HepG2 (cell line): Measurements from ENCODE around the gene CALR. TPM values are rescaled to one million over a fixed set of nuclear protein-coding genes. Genes with fewer than 3 reads are reported as not detected.
A peak's percentile ranks its signal among the peaks of the same experiment; 100 is the strongest.

Experiments
- DMTF1 ChIP-seq: sonication (generic); formaldehyde crosslinking; IDR thresholded peaks from 2 replicates; pipeline ENCODE4 v1.4.0; 2020; ENCODE audit warnings: mild to moderate bottlenecking, missing genetic modification reagents
- EED ChIP-seq: sonication (generic); formaldehyde crosslinking; IDR thresholded peaks from 2 replicates; pipeline ENCODE4 v1.5.0; 2020; ENCODE audit warnings: mild to moderate bottlenecking, missing genetic modification reagents
- GATA4 ChIP-seq: sonication (generic); IDR thresholded peaks from 2 replicates; pipeline ENCODE4 v1.6.1; 2016; ENCODE audit warnings: antibody characterized with exemption, low read depth, borderline replicate concordance
- HMGA1 ChIP-seq: sonication (generic); formaldehyde crosslinking; conservative IDR thresholded peaks from 2 replicates; pipeline ENCODE4 v1.4.0; 2020; ENCODE audit warnings: missing genetic modification reagents
- HNRNPK ChIP-seq: fragments of 200-400 bp; formaldehyde crosslinking; IDR thresholded peaks from 2 replicates; pipeline ENCODE4 v1.6.1; 2018; ENCODE audit warnings: low read length, low read depth, moderate library complexity, mild to moderate bottlenecking; ENCODE audit not compliant: poor library complexity, severe bottlenecking
- KLF6 ChIP-seq: IDR thresholded peaks from 2 replicates; pipeline ENCODE4 v1.8.0; 2016; ENCODE audit warnings: missing biosample characterization, missing genetic modification reagents
- MYC ChIP-seq: sonication (generic); formaldehyde crosslinking; IDR thresholded peaks from 2 replicates; pipeline ENCODE4 v1.9.0; 2021; ENCODE audit warnings: missing genetic modification reagents, borderline replicate concordance
- PHF5A ChIP-seq: IDR thresholded peaks from one replicate; pipeline ENCODE4 v1.6.1; 2018; ENCODE audit warnings: low read depth, missing genetic modification reagents; ENCODE audit not compliant: unreplicated experiment
- POGZ ChIP-seq: sonication (generic); formaldehyde crosslinking; IDR thresholded peaks from 2 replicates; pipeline ENCODE4 v1.4.0; 2020; ENCODE audit warnings: mild to moderate bottlenecking, missing genetic modification reagents
- PRPF4 ChIP-seq: fragments of 200-400 bp; formaldehyde crosslinking; IDR thresholded peaks from 2 replicates; pipeline ENCODE4 v1.6.1; 2016; ENCODE audit warnings: low read length, low read depth; ENCODE audit not compliant: poor library complexity, severe bottlenecking
- SMAD9 ChIP-seq: sonication (generic); formaldehyde crosslinking; IDR thresholded peaks from 2 replicates; pipeline ENCODE4 v1.5.1; 2020; ENCODE audit warnings: mild to moderate bottlenecking, missing genetic modification reagents
- TP53 ChIP-seq: sonication (generic); formaldehyde crosslinking; conservative IDR thresholded peaks from 2 replicates; pipeline ENCODE4 v1.4.0; 2020; ENCODE audit warnings: missing genetic modification reagents
- ZFP36L1 ChIP-seq: sonication (generic); formaldehyde crosslinking; IDR thresholded peaks from 2 replicates; pipeline ENCODE4 v1.8.0; 2022; ENCODE audit warnings: mild to moderate bottlenecking, missing genetic modification reagents, moderate library complexity
- ZKSCAN1 ChIP-seq: fragments of 150-350 bp; IDR thresholded peaks from 2 replicates; pipeline ENCODE4 v1.6.1; 2014; ENCODE audit warnings: low read length
- ZNF224 ChIP-seq: sonication (generic); formaldehyde crosslinking; IDR thresholded peaks from 2 replicates; pipeline ENCODE4 v1.5.0; 2020; ENCODE audit warnings: mild to moderate bottlenecking, missing genetic modification reagents
- ZNF230 ChIP-seq: sonication (generic); formaldehyde crosslinking; IDR thresholded peaks from 2 replicates; pipeline ENCODE4 v1.4.0; 2020; ENCODE audit warnings: mild to moderate bottlenecking, missing genetic modification reagents
- ZNF282 ChIP-seq: fragments of 450-650 bp; IDR thresholded peaks from 2 replicates; pipeline ENCODE4 v1.6.1; 2018; ENCODE audit not compliant: partially characterized antibody
- ZNF674 ChIP-seq: sonication (generic); formaldehyde crosslinking; IDR thresholded peaks from 2 replicates; pipeline ENCODE4 v1.5.0; 2020; ENCODE audit warnings: low read depth, mild to moderate bottlenecking, missing genetic modification reagents
- ZNF746 ChIP-seq: sonication (generic); formaldehyde crosslinking; IDR thresholded peaks from 2 replicates; pipeline ENCODE4 v1.8.0; 2022; ENCODE audit warnings: mild to moderate bottlenecking, missing genetic modification reagents
- ZZZ3 ChIP-seq: sonication (generic); formaldehyde crosslinking; IDR thresholded peaks from 2 replicates; pipeline ENCODE4 v1.4.0; 2020; ENCODE audit warnings: missing genetic modification reagents, mild to moderate bottlenecking, borderline replicate concordance
- polyA plus RNA-seq, 8 experiments: library from polyadenylated mRNA; depleted of rRNA in 3 of 8; stranded (reverse) in 7 of 8; unstranded in 1 of 8; fragments of >200 nt; fragmentation: Illumina TruSeq in 4 of 8; extraction: Trizol in 4 of 8; gene quantifications; 2 replicates each; pipeline versions ENCODE4 v1.2.1 to v1.2.3, GENCODE V29; 2011 to 2016; ENCODE audit warnings: low read depth in 4 of 8, missing spikeins in 1 of 8, mixed read lengths in 1 of 8; ENCODE audit not compliant: insufficient read depth in 1 of 8
- total RNA-seq, 5 experiments: library from RNA; depleted of rRNA; stranded (reverse); fragments of >200 nt; fragmentation: Illumina TruSeq; extraction: Trizol; gene quantifications; 2 replicates each; pipeline ENCODE4 v1.2.3, GENCODE V29; 2016; ENCODE audit warnings: low read depth in 1 of 5
- TF ChIP-seq, protein P1 (sequence below): sonication (generic); IDR thresholded peaks from 2 replicates; pipeline ENCODE4 v1.6.1; 2016; ENCODE audit warnings: low read depth, borderline replicate concordance
- TF ChIP-seq, protein P2 (sequence below): IDR thresholded peaks from 2 replicates; pipeline ENCODE4 v1.6.1; 2018; ENCODE audit warnings: missing genetic modification reagents, mild to moderate bottlenecking, missing compliant biosample characterization
- TF ChIP-seq, protein P3 (sequence below): sonication (generic); formaldehyde crosslinking; IDR thresholded peaks from 2 replicates; pipeline ENCODE4 v1.5.0; 2020; ENCODE audit warnings: missing genetic modification reagents, mild to moderate bottlenecking, borderline replicate concordance

The CALR gene
- total and polyA plus RNA-seq, 2 of the 13 experiments (the other 11 are each of a cell fraction or from before 2014, with no cell fraction given) = 898 to 934 TPM

DNA sequence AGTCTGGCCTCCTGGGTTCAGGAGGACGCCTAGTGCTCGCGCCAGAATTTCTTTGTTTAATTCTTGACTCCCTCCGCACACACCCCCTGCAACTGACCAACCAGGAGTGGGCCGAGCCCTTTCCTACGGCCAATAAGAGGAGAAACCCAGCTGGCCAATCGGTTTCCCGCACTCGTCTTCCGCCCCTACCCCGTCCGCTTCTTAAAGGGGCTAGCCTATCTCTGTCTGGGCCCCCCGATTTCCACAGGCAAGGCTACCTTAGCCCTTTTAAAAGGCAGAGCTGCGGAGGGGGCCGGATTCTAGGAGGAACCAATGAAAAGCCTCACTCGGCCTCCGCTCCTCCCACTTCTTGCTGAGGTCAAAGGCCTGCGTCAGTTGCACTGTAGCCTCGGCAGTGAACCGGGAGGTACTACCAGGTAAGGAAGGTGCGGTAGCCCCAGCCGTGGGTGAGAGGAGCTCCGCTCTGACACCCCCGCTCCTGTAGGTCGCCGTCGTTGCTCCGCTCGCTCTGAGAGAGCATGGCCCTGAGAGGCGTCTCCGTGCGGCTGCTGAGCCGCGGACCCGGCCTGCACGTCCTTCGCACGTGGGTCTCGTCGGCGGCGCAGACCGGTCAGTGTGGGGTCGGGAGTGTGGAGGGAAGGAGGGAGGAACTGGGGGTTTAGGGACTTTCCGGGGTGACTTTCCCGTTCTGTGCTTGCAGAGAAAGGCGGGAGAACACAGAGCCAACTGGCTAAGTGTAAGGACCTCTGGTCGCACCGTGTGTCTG is 47.4 kb upstream of the CALR start, which contains the start of gene GCDH (continued):
- TF ChIP-seq, protein P1, sequence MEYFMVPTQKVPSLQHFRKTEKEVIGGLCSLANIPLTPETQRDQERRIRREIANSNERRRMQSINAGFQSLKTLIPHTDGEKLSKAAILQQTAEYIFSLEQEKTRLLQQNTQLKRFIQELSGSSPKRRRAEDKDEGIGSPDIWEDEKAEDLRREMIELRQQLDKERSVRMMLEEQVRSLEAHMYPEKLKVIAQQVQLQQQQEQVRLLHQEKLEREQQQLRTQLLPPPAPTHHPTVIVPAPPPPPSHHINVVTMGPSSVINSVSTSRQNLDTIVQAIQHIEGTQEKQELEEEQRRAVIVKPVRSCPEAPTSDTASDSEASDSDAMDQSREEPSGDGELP = peak; percentile 37; the same call in 1 of the 2 replicates
- TF ChIP-seq POGZ (CRISPR knock-in tag) (0 out of 2 replicates have a peak, but pooled peaks have one; percentile 62), ZNF224 (peak; percentile 72), HNRNPK (peak; percentile 92), ZNF282 (no peak), ZZZ3 (0 out of 2 replicates have a peak, but pooled peaks have one; percentile 17), GATA4 (peak; percentile 40; the same call in 1 of the 2 replicates), HMGA1 (no peak), ZNF746 (CRISPR knock-in tag) (no peak), PHF5A (CRISPR knock-in tag) (peak; percentile 34), SMAD9 (CRISPR knock-in tag) (no peak), EED (CRISPR knock-in tag) (peak; percentile 60; the same call in 1 of the 2 replicates), ZFP36L1 (no peak), KLF6 (CRISPR knock-in tag) (no peak; the same call in 1 of the 2 replicates), PRPF4 (no peak), TP53 (CRISPR knock-in tag) (no peak), ZNF230 (CRISPR knock-in tag) (peak; percentile 79), ZNF674 (CRISPR knock-in tag) (no peak), MYC (CRISPR knock-in tag) (peak; percentile 87; the same call in 1 of the 2 replicates), ZKSCAN1 (no peak), DMTF1 (CRISPR knock-in tag) (no peak)
- TF ChIP-seq, protein P2, sequence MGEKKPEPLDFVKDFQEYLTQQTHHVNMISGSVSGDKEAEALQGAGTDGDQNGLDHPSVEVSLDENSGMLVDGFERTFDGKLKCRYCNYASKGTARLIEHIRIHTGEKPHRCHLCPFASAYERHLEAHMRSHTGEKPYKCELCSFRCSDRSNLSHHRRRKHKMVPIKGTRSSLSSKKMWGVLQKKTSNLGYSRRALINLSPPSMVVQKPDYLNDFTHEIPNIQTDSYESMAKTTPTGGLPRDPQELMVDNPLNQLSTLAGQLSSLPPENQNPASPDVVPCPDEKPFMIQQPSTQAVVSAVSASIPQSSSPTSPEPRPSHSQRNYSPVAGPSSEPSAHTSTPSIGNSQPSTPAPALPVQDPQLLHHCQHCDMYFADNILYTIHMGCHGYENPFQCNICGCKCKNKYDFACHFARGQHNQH (CRISPR knock-in tag) = 0 out of 2 replicates have a peak, but pooled peaks have one; percentile 37
- TF ChIP-seq, protein P3, sequence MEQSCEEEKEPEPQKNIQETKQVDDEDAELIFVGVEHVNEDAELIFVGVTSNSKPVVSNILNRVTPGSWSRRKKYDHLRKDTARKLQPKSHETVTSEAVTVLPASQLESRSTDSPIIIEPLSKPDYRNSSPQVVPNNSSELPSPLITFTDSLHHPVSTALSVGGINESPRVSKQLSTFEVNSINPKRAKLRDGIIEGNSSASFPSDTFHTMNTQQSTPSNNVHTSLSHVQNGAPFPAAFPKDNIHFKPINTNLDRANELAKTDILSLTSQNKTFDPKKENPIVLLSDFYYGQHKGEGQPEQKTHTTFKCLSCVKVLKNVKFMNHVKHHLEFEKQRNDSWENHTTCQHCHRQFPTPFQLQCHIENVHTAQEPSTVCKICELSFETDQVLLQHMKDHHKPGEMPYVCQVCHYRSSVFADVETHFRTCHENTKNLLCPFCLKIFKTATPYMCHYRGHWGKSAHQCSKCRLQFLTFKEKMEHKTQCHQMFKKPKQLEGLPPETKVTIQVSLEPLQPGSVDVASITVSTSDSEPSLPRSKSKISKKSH (CRISPR knock-in tag) = no peak; the same call in 1 of the 2 replicates
